Neural cell (in vitro differentiated cells): ENCODE data around the gene PIK3R4.

ENCODE experiments used
- EP300 ChIP-seq: fragments of 450-650 bp; conservative IDR thresholded peaks from 2 replicates; pipeline ENCODE4 v1.6.1; 2014; ENCODE audit warnings: antibody characterized with exemption, mild to moderate bottlenecking, moderate library complexity; ENCODE audit not compliant: poor library complexity, severe bottlenecking
- TAF1 ChIP-seq: IDR thresholded peaks from 2 replicates; pipeline ENCODE4 v1.6.1; 2012; ENCODE audit warnings: low read depth
- TF ChIP-seq, protein P1 (sequence below): fragments of 450-650 bp; IDR thresholded peaks from 2 replicates; pipeline ENCODE4 v1.5.1; 2014; ENCODE audit warnings: antibody characterized with exemption, mild to moderate bottlenecking, moderate library complexity; ENCODE audit not compliant: poor library complexity, severe bottlenecking

DNA sequence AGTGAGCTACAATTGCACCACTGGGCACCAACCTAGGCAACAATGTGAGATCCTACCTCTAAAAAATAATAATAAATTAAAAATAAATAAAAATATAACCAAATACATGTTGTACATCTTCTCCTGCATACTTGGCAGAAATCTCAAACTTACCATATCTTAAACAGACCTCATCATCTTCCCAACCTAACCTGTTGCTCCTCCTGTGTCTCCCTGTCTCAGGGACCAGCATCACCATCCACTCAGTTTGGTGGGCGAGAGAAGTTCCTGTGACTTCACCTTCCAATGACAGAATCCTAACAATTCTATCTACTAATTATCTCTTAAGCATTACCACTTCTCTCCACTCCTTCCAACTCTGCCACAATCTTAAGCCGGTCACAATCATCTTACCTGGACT lies 3.3 kb downstream of the PIK3R4 start:
- TF ChIP-seq, protein P1, sequence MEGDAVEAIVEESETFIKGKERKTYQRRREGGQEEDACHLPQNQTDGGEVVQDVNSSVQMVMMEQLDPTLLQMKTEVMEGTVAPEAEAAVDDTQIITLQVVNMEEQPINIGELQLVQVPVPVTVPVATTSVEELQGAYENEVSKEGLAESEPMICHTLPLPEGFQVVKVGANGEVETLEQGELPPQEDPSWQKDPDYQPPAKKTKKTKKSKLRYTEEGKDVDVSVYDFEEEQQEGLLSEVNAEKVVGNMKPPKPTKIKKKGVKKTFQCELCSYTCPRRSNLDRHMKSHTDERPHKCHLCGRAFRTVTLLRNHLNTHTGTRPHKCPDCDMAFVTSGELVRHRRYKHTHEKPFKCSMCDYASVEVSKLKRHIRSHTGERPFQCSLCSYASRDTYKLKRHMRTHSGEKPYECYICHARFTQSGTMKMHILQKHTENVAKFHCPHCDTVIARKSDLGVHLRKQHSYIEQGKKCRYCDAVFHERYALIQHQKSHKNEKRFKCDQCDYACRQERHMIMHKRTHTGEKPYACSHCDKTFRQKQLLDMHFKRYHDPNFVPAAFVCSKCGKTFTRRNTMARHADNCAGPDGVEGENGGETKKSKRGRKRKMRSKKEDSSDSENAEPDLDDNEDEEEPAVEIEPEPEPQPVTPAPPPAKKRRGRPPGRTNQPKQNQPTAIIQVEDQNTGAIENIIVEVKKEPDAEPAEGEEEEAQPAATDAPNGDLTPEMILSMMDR: no peak
- no peak for TF ChIP-seq TAF1
- no peak for TF ChIP-seq EP300
